Esophagus muscularis mucosa (tissue), 4 donors: Measurements from ENCODE around the gene LCE1C. TPM values are rescaled to one million over a fixed set of nuclear protein-coding genes. Genes with fewer than 3 reads are reported as not detected.

Experiments
- DNase-seq: peaks from one replicate; pipeline ENCODE4 v3.0.0-alpha.2; 2017; ENCODE audit errors: extremely low spot score
- H3K27ac ChIP-seq, 4 donors: fragments of 200-600 bp; sonication (generic); replicated peaks in 1 of 4; 1 replicate in 3 of 4; 2 replicates in 1 of 4; pipeline ENCODE4 v1.5.1; 2016 to 2019; ENCODE audit warnings: mild to moderate bottlenecking in 1 of 4
- H3K27me3 ChIP-seq, 4 donors: fragments of 200-600 bp; sonication (generic); one replicate each; pipeline versions ENCODE4 v1.5.1 to v1.6.0; 2016 to 2019
- H3K36me3 ChIP-seq, 4 donors: fragments of 200-600 bp; sonication (generic); one replicate each; pipeline ENCODE4 v1.5.1; 2016 to 2019
- H3K4me1 ChIP-seq, 4 donors: fragments of 200-600 bp; sonication (generic); one replicate each; pipeline ENCODE4 v1.5.1; 2016 to 2019
- H3K4me3 ChIP-seq, 4 donors: fragments of 200-600 bp; sonication (generic); 1 replicate in 2 of 4; 2 replicates in 2 of 4; pipeline ENCODE4 v1.5.1; 2016 to 2019; ENCODE audit warnings: mild to moderate bottlenecking in 4 of 4, moderate library complexity in 1 of 4
- H3K9me3 ChIP-seq, 4 donors: fragments of 200-600 bp; sonication (generic); 1 replicate in 3 of 4; 2 replicates in 1 of 4; pipeline ENCODE4 v1.5.1; 2016 to 2019
- EP300 ChIP-seq: sonication (generic); formaldehyde crosslinking; IDR thresholded peaks from one replicate; pipeline ENCODE4 v1.6.1; 2017; ENCODE audit warnings: antibody characterized with exemption
- POLR2A ChIP-seq: fragments of 450-650 bp; IDR thresholded peaks from one replicate; pipeline ENCODE4 v1.6.1; 2017; ENCODE audit warnings: antibody characterized with exemption, moderate library complexity, mild to moderate bottlenecking, low read depth
- POLR2AphosphoS5 ChIP-seq, 2 donors: sonication (generic); formaldehyde crosslinking; IDR thresholded peaks; one replicate each; pipeline ENCODE4 v1.6.1; 2017; ENCODE audit warnings: antibody characterized with exemption in 2 of 2
- WGBS: methylation state at CpG from one replicate; pipeline ENCODE4 v1.1.5; 2018; 5-methylcytosine and 5-hydroxymethylcytosine counted together
- intact Hi-C: fragments of 100-400 bp; cut with DNase I; formaldehyde crosslinking; loops from one replicate; pipeline ENCODE4 v1.15.1; 2023
- total RNA-seq, 4 donors: library from RNA; depleted of rRNA; stranded (reverse); fragments of >200 nt; gene quantifications; one replicate each; pipeline versions ENCODE4 v1.1.0 to v1.2.1, GENCODE V29; 2016
- TF ChIP-seq, protein P1 (sequence below), 3 experiments: fragments of 200-600 bp in 2 of 3; fragments of 450-650 bp in 1 of 3; sonication (generic) in 2 of 3; IDR thresholded peaks; one replicate each; pipeline ENCODE4 v1.5.1; 2017 to 2019; ENCODE audit warnings: antibody characterized with exemption in 3 of 3, mild to moderate bottlenecking in 2 of 3, moderate library complexity in 1 of 3

Gene LCE1C
- total RNA-seq, 4 donors from 2014 or later = not detected

DNA sequence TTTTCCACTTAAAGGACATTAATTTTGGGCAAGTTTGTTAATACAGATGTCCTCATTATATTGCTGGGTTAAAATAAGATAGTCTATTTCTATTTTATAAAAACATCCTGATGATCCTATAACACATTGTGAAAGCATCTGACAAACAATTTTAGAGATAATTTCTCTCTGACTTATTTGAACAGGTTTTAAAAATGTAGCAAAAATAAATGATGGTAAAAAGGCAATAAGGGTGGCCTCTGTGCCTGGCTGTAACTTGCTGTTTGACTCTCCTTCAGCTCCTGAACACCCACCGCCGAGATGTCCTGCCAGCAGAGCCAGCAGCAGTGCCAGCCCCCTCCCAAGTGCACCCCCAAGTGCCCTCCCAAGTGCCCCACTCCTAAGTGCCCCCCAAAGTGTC is 20.7 kb upstream of the LCE1C start, which contains the start of gene LCE1A:
TSS of gene LCE1A (plus strand) at position 301 of the 400 bp plus-strand sequence. CDS start at position 301, 0 bp downstream.
- TF ChIP-seq POLR2A = no peak
- TF ChIP-seq, protein P1, sequence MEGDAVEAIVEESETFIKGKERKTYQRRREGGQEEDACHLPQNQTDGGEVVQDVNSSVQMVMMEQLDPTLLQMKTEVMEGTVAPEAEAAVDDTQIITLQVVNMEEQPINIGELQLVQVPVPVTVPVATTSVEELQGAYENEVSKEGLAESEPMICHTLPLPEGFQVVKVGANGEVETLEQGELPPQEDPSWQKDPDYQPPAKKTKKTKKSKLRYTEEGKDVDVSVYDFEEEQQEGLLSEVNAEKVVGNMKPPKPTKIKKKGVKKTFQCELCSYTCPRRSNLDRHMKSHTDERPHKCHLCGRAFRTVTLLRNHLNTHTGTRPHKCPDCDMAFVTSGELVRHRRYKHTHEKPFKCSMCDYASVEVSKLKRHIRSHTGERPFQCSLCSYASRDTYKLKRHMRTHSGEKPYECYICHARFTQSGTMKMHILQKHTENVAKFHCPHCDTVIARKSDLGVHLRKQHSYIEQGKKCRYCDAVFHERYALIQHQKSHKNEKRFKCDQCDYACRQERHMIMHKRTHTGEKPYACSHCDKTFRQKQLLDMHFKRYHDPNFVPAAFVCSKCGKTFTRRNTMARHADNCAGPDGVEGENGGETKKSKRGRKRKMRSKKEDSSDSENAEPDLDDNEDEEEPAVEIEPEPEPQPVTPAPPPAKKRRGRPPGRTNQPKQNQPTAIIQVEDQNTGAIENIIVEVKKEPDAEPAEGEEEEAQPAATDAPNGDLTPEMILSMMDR (IDR thresholded peaks at IDR 0.05) = no peak
- no peak for TF ChIP-seq EP300
- no peak for TF ChIP-seq POLR2AphosphoS5 (IDR thresholded peaks at IDR 0.05)
- Histone ChIP-seq H3K36me3 (no peaks in the 10 kb centered on the region), H3K4me1 (no peaks in the 10 kb centered on the region), H3K27me3 (peaks cover 0 to 6% (median 0%) of the 10 kb centered on the region in 4 donors), H3K9me3 (no peaks in the 10 kb centered on the region), H3K27ac (no peak within 1 kb of the TSS), H3K4me3 (no peak within 1 kb of the TSS)
- 85% methylated on average over 2 of the region's 2 CpGs for WGBS
- DNase-seq = no peak
- intact Hi-C loops = no loop called here

DNA sequence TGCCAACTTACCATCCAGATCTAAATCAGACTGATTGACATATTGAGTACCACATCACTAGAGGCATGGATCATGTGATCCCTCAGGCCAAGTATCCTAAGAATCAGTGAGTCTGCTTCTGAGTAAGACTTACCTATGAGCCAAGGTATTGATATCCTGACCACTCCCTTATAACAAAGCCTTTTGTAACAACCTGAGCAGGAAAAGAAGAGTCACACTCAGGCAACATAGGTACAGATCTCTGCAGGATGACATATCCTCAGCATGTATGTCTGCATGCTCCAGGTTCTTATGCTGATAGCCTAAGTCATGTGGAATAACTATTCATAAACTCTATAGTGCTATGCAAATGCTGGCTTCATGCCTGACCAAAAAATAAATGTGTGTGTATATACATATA is 18.5 kb upstream of the LCE1C start:
- DNase-seq = no peak
- H3K9me3 ChIP-seq = no peaks in the 10 kb centered on the region
- H3K36me3 ChIP-seq = no peaks in the 10 kb centered on the region
- H3K4me3 ChIP-seq = no peak overlapping the region
- H3K27me3 ChIP-seq = peaks cover 0 to 6% (median 0%) of the 10 kb centered on the region in 4 donors
- intact Hi-C loops = no loop called here
- no peak overlapping the region for H3K27ac ChIP-seq
- TF ChIP-seq POLR2AphosphoS5 (IDR thresholded peaks at IDR 0.05) (no peak), EP300 (no peak), POLR2A (no peak)
- TF ChIP-seq, protein P1 (IDR thresholded peaks at IDR 0.05) = no peak
- no peaks in the 10 kb centered on the region for H3K4me1 ChIP-seq

DNA sequence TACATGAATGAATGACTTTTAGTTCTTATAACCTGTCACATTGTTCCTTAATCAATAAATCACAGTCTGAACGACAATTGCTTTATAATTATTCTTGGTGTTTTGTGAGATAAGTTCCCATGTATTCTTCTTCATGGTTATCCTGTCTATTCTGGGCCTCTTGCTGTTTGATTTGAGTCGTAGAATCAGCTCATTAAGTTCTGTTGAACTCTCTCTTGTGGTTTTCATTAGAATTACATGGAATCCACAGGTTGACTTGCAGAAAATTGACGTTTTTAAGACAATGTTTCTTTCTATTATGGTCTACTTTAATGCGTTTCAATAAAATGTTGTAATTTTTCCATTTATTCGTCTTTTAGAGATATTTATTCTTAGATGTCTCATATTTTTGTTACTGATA is 16.8 kb upstream of the LCE1C start:
- no peak overlapping the region for H3K27ac ChIP-seq
- H3K27me3 ChIP-seq = peaks cover 0 to 6% (median 0%) of the 10 kb centered on the region in 4 donors
- WGBS = 53% methylated on average over 5 of the region's 5 CpGs
- intact Hi-C loops = no loop called here
- H3K4me1 ChIP-seq = no peaks in the 10 kb centered on the region
- DNase-seq = no peak
- no peak for TF ChIP-seq POLR2AphosphoS5 (IDR thresholded peaks at IDR 0.05)
- TF ChIP-seq, protein P1 (IDR thresholded peaks at IDR 0.05) = no peak
- no peaks in the 10 kb centered on the region for H3K36me3 ChIP-seq
- no peak overlapping the region for H3K4me3 ChIP-seq
- no peaks in the 10 kb centered on the region for H3K9me3 ChIP-seq

DNA sequence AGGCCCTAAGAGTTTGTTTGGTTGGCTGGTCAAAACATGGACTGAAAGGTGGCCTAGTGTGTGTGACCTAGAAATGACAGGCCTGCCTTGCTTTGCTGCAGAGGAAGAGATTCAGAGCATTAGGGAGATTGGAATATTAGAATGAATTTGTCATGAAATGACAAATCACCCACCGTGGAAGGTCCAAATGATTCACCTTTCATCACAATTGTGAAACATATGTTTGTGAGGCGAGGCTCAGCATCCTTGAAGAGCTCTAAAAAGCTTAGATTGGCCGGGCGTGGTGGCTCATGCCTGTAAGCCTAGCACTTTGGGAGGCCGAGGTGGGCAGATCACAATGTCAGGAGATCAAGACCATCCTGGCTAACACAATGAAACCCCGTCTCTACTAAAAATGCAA is 10.9 kb upstream of the LCE1C start:
- 90% methylated on average over 6 of the region's 6 CpGs for WGBS
- Histone ChIP-seq H3K27me3 (no peaks in the 10 kb centered on the region), H3K36me3 (no peaks in the 10 kb centered on the region), H3K4me3 (no peak overlapping the region), H3K9me3 (no peaks in the 10 kb centered on the region), H3K4me1 (no peaks in the 10 kb centered on the region), H3K27ac (no peak overlapping the region)
- intact Hi-C loops = no loop called here
- no peak for DNase-seq
- TF ChIP-seq, protein P1 (IDR thresholded peaks at IDR 0.05) = no peak
- no peak for TF ChIP-seq POLR2A
- no peak for TF ChIP-seq EP300
- no peak for TF ChIP-seq POLR2AphosphoS5 (IDR thresholded peaks at IDR 0.05)

DNA sequence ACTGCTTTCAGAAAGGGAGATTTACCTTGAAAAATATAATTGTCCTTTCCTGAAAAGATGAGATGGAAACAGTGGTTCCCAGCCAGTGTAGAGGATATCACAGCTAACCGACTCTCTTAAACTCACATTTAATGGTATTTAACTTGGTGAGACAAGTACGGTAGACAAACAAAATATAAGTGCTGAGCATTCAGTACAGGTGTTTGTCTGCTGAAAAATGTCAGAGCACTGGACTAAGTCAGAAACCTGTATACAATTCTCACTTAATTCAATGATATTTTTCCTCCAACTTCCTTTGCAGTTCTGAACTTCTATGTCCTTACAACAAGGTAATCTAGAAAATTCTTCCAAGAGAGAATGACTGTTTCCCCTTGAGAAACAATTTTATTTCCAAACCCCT is 5.2 kb upstream of the LCE1C start, which contains the start of gene LCE1B:
TSS of gene LCE1B (plus strand) at position 301 of the 400 bp plus-strand sequence. CDS start 476 bp downstream, outside the sequence.
- Histone ChIP-seq H3K36me3 (no peaks in the 10 kb centered on the region), H3K27me3 (no peaks in the 10 kb centered on the region), H3K27ac (no peak within 1 kb of the TSS), H3K4me3 (no peak within 1 kb of the TSS), H3K9me3 (no peaks in the 10 kb centered on the region), H3K4me1 (no peaks in the 10 kb centered on the region)
- peak; percentile 53 for DNase-seq
- 86% methylated on average over 2 of the region's 2 CpGs for WGBS
- TF ChIP-seq EP300 (no peak), POLR2AphosphoS5 (IDR thresholded peaks at IDR 0.05) (no peak), POLR2A (no peak)
- TF ChIP-seq, protein P1 (IDR thresholded peaks at IDR 0.05) = no peak
- intact Hi-C loops = no loop called here
